Sigmoid colon (tissue), 7 donors: ENCODE data around the gene RRP1B. TPM values are rescaled to one million over a fixed set of nuclear protein-coding genes. Genes with fewer than 3 reads are reported as not detected.
"Not testable (repeated sequence)": the region's sequence is repeated elsewhere in the genome, so short reads cannot be mapped to it uniquely, and the experiment has no call there.

Experiments
- DNase-seq: peaks from one replicate; pipeline ENCODE4 v3.0.0-alpha.2; 2019
- H3K27ac ChIP-seq, 4 donors: fragments of 200-600 bp; sonication (generic); one replicate each; pipeline ENCODE4 v1.5.1; 2016 to 2019; ENCODE audit warnings: mild to moderate bottlenecking in 1 of 4
- H3K27me3 ChIP-seq, 3 donors: fragments of 200-600 bp; sonication (generic); one replicate each; pipeline ENCODE4 v1.5.1; 2019; ENCODE audit warnings: mild to moderate bottlenecking in 1 of 3
- H3K36me3 ChIP-seq, 4 donors: fragments of 200-600 bp; sonication (generic); one replicate each; pipeline ENCODE4 v1.5.1; 2016 to 2019
- H3K4me1 ChIP-seq, 4 donors: fragments of 200-600 bp; sonication (generic); one replicate each; pipeline ENCODE4 v1.5.1; 2017 to 2019
- H3K4me3 ChIP-seq, 4 donors: fragments of 200-600 bp; sonication (generic); one replicate each; pipeline ENCODE4 v1.5.1; 2017 to 2019; ENCODE audit warnings: mild to moderate bottlenecking in 2 of 4, moderate library complexity in 1 of 4
- H3K9me3 ChIP-seq, 4 donors: fragments of 200-600 bp in 3 of 4; sonication (generic) in 3 of 4; one replicate each; pipeline versions ENCODE4 v1.5.1 to v1.6.1; 2013 to 2019
- EP300 ChIP-seq, 4 donors: sonication (generic); formaldehyde crosslinking; IDR thresholded peaks; one replicate each; pipeline ENCODE4 v1.6.1; 2017; ENCODE audit warnings: antibody characterized with exemption in 4 of 4
- POLR2A ChIP-seq, 2 donors: fragments of 450-650 bp; IDR thresholded peaks; one replicate each; pipeline ENCODE4 v1.6.1; 2016; ENCODE audit warnings: antibody characterized with exemption in 2 of 2, mild to moderate bottlenecking in 2 of 2, moderate library complexity in 2 of 2
- POLR2AphosphoS5 ChIP-seq, 4 donors: sonication (generic); formaldehyde crosslinking; IDR thresholded peaks; one replicate each; pipeline ENCODE4 v1.6.1; 2017; ENCODE audit warnings: antibody characterized with exemption in 4 of 4
- WGBS, 2 donors: extraction: QIAGEN DNeasy Blood & Tissue Kit; methylation state at CpG; one replicate each; pipeline ENCODE4 v1.1.7; 2013; 5-methylcytosine and 5-hydroxymethylcytosine counted together
- intact Hi-C: fragments of 100-400 bp; cut with DNase I; formaldehyde crosslinking; loops from one replicate; pipeline ENCODE4 v1.15.1; 2023
- polyA plus RNA-seq, 3 donors: library from polyadenylated mRNA; stranded (reverse); fragments of 200-250 nt; gene quantifications; one replicate each; pipeline ENCODE4 v1.2.3, GENCODE V29; 2013
- total RNA-seq, 4 donors: library from RNA; depleted of rRNA; stranded (reverse); fragments of >200 nt; gene quantifications; one replicate each; pipeline ENCODE4 v1.1.0, GENCODE V29; 2016
- TF ChIP-seq, protein P1 (sequence below), 4 experiments: fragments of 450-650 bp in 3 of 4; fragments of 200-600 bp in 1 of 4; IDR thresholded peaks; one replicate each; pipeline ENCODE4 v1.5.1; 2016 to 2019; ENCODE audit warnings: antibody characterized with exemption in 4 of 4, mild to moderate bottlenecking in 3 of 4, moderate library complexity in 2 of 4
- donor health status: healthy with polysubstance abuse.
- donor health status: Bipolar disorder and iron deficiency.
- donor health status: healthy.

The RRP1B gene
- total and polyA plus RNA-seq, 7 donors = 3.5 to 20.5 (median 15.2) TPM

DNA sequence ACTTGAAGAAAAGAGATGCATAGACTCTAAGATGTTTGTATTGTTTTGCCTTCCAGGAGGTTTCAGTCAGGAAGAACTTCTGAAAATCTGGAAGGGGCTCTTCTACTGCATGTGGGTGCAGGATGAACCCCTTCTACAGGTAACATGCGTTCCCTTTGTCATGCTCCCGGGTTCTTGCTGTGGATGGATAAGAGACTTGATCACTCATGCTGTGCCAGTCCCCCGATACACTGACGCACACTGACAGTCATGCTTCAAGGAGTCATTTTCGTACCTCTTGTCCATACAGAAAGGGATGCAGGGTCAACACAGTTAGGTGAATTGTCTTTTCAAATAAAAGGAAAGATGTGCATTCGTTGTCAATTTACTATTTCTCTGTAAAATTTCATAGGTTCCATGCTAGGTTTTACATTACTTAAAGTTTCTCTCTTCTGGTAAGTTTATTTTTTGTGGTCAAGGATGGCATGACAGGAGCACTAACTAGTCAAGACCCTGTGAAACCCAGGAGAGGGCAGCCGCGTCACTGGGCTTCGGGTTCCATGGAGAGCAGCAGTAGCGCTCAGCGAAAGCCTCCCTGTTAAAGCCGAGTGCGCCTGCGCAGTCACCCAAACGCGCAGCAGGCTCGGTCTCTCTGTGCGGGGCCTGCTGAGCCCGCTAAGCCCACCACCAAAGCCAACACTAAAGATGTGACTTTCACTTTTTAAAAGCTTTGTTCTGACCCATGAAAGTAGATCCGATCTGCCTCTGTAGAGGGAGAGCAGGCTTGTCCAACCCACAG lies 10.7 kb downstream of the RRP1B start:
- H3K36me3 ChIP-seq = peaks cover 3 to 58% (median 13%) of the 10 kb centered on the region in 4 donors
- intact Hi-C loops = no loop called here
- no peaks in the 10 kb centered on the region for H3K4me1 ChIP-seq
- H3K9me3 ChIP-seq = no peaks in the 10 kb centered on the region
- H3K27ac ChIP-seq = no peak overlapping the region
- 91 to 94% methylated on average over 20 of the region's 20 CpGs for WGBS, 2 donors
- DNase-seq = no peak
- no peaks in the 10 kb centered on the region for H3K27me3 ChIP-seq
- H3K4me3 ChIP-seq = no peak overlapping the region
- no peak for TF ChIP-seq POLR2AphosphoS5 (IDR thresholded peaks at IDR 0.05)
- TF ChIP-seq, protein P1, sequence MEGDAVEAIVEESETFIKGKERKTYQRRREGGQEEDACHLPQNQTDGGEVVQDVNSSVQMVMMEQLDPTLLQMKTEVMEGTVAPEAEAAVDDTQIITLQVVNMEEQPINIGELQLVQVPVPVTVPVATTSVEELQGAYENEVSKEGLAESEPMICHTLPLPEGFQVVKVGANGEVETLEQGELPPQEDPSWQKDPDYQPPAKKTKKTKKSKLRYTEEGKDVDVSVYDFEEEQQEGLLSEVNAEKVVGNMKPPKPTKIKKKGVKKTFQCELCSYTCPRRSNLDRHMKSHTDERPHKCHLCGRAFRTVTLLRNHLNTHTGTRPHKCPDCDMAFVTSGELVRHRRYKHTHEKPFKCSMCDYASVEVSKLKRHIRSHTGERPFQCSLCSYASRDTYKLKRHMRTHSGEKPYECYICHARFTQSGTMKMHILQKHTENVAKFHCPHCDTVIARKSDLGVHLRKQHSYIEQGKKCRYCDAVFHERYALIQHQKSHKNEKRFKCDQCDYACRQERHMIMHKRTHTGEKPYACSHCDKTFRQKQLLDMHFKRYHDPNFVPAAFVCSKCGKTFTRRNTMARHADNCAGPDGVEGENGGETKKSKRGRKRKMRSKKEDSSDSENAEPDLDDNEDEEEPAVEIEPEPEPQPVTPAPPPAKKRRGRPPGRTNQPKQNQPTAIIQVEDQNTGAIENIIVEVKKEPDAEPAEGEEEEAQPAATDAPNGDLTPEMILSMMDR (IDR thresholded peaks at IDR 0.05) = no peak
- no peak for TF ChIP-seq EP300 (IDR thresholded peaks at IDR 0.05)
- no peak for TF ChIP-seq POLR2A (IDR thresholded peaks at IDR 0.05)

GRCh38 chr21:43675871-43676270 lies 16.5 kb downstream of the RRP1B start:
- no peaks in the 10 kb centered on the region for H3K9me3 ChIP-seq
- H3K27ac ChIP-seq = no peak overlapping the region
- no peak overlapping the region for H3K4me3 ChIP-seq
- no peaks in the 10 kb centered on the region for H3K27me3 ChIP-seq
- no peak for DNase-seq
- intact Hi-C loops = no loop called here
- H3K4me1 ChIP-seq = no peaks in the 10 kb centered on the region
- peaks cover 19 to 93% (median 29%) of the 10 kb centered on the region in 4 donors for H3K36me3 ChIP-seq
- WGBS, 2 donors = 93 to 96% methylated on average over 3 of the region's 3 CpGs
- TF ChIP-seq, protein P1 (IDR thresholded peaks at IDR 0.05) = no peak
- no peak for TF ChIP-seq POLR2A (IDR thresholded peaks at IDR 0.05)

DNA sequence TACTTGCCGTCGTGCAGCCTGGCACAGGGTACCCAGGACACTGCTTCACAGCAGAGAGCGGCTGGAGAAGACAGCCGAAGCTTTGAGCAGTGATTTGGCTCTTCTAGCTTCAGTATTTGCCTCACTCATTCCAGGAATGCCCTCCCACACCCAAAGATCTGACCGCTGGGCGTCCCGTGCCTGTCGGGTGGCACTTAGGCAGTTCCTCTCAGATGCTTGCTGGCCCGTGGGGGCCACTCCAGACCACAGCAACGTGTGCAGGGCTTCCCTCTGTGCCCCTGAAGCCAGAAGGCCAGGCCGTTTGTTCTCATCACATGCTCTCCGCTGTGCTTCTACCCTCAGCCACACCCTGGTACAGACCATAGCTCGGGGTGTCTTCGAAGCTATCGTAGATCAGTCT lies 17.0 kb downstream of the RRP1B start:
- H3K27ac ChIP-seq = no peak overlapping the region
- H3K4me1 ChIP-seq = no peaks in the 10 kb centered on the region
- no peak for TF ChIP-seq EP300 (IDR thresholded peaks at IDR 0.05)
- no peaks in the 10 kb centered on the region for H3K9me3 ChIP-seq
- H3K36me3 ChIP-seq = peaks cover 19 to 93% (median 29%) of the 10 kb centered on the region in 4 donors
- no peaks in the 10 kb centered on the region for H3K27me3 ChIP-seq
- H3K4me3 ChIP-seq = no peak overlapping the region
- WGBS, 2 donors = 91 to 95% methylated on average over 15 of the region's 15 CpGs
- intact Hi-C loops = no loop called here
- DNase-seq = no peak

DNA sequence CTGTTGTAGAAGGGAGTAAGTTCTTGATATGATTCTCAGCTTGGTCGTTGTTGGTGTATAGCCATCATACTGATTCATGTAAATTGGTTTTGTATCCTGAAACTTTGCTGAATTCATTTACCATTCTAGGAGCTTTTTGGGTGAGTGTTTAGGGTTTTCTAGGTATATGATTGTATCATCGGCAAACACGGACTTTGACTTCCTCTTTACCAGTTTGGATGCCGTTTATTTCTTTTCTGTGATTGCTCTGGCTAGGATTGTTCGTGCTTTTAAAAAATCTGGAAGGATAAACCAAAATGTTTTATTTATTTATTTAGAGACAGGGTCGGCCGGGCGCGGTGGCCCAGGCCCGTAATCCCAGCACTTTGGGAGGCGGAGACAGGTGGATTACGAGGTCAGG lies 20.6 kb downstream of the RRP1B start:
- whole genome bisulfite sequencing, 2 donors = 46 to 83% methylated on average over 12 of the region's 12 CpGs
- H3K9me3 ChIP-seq = no peaks in the 10 kb centered on the region
- no peak for DNase-seq
- no peaks in the 10 kb centered on the region for H3K27me3 ChIP-seq
- intact Hi-C loops = no loop called here
- H3K4me1 ChIP-seq = no peaks in the 10 kb centered on the region
- H3K27ac ChIP-seq = no peak overlapping the region
- no peak overlapping the region for H3K4me3 ChIP-seq
- no peak for TF ChIP-seq POLR2A (IDR thresholded peaks at IDR 0.05)
- no peak for TF ChIP-seq EP300 (IDR thresholded peaks at IDR 0.05)
- TF ChIP-seq, protein P1 (IDR thresholded peaks at IDR 0.05) = no peak
- no peak for TF ChIP-seq POLR2AphosphoS5 (IDR thresholded peaks at IDR 0.05)
- H3K36me3 ChIP-seq = peaks cover 23 to 95% (median 44%) of the 10 kb centered on the region in 4 donors

DNA sequence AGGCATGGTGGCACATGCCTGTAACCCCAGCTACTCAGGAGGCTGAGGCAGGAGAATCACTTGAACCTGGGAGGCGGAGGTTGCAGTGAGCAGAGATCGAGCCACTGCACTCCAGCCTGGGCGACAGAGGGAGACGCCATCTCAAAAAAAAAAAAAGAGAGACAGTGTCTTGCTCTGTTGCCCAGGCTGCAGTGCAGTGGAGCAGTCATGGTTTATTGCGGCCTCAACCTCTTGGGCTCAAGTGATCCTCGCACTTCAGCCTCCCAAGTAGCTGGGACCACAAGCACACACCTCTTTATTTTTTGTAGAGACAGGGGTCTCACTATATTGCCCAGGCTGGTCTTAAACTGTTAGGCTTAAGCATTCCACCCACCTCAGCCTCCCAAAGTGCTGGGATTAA lies 21.1 kb downstream of the RRP1B start:
- H3K27ac ChIP-seq, intact Hi-C loops, H3K27me3 ChIP-seq, H3K4me3 ChIP-seq, H3K9me3 ChIP-seq, DNase-seq, H3K4me1 ChIP-seq: not testable (repeated sequence)
- WGBS, 2 donors = 81 to 96% methylated on average over 6 of the region's 6 CpGs
- H3K36me3 ChIP-seq = peaks cover 24 to 95% (median 46%) of the 10 kb centered on the region in 4 donors

GRCh38 chr21:43681650-43682049 lies 22.3 kb downstream of the RRP1B start:
- no peaks in the 10 kb centered on the region for H3K4me1 ChIP-seq
- no peaks in the 10 kb centered on the region for H3K27me3 ChIP-seq
- 96% methylated on average over 6 of the region's 6 CpGs for WGBS, 2 donors
- H3K27ac ChIP-seq = no peak overlapping the region
- no peak overlapping the region for H3K4me3 ChIP-seq
- no peak for DNase-seq
- H3K36me3 ChIP-seq = peaks cover 17 to 95% (median 49%) of the 10 kb centered on the region in 4 donors
- H3K9me3 ChIP-seq = no peaks in the 10 kb centered on the region
- TF ChIP-seq POLR2A (IDR thresholded peaks at IDR 0.05) (no peak), EP300 (IDR thresholded peaks at IDR 0.05) (no peak), POLR2AphosphoS5 (IDR thresholded peaks at IDR 0.05) (no peak)
- TF ChIP-seq, protein P1 (IDR thresholded peaks at IDR 0.05) = no peak
- intact Hi-C loops = no loop called here
